Stimulated activated CD8-positive, alpha-beta memory T cell treated with anti-CD3 and anti-CD28 coated beads, Interleukin-4, amount 100 ng/mL, for 24 hours (primary cell): ENCODE results near the gene VPS29.
"Not testable (repeated sequence)": the region's sequence is repeated elsewhere in the genome, so short reads cannot be mapped to it uniquely, and the experiment has no call there.

Experiments used
- DNase-seq: peaks from one replicate; pipeline ENCODE4 v3.0.0-alpha.2; 2020; ENCODE audit warnings: low read depth

Gene VPS29

GRCh38 chr12:110501752-110502738 is at the start of gene VPS29, which contains the start of gene RAD9B:
VPS29 (minus strand) TSS chr12:110502111; CDS start chr12:110502051, 60 bp downstream.
RAD9B (plus strand) TSS chr12:110502331; CDS start chr12:110502338, 7 bp downstream.
- DNase-seq = peak; percentile 98

- DNase-seq = no peak
Measured at GRCh38 chr12:110550981-110551380, 49.1 kb upstream of the VPS29 start.

- no peak for DNase-seq
Measured at GRCh38 chr12:110549716-110550115, 47.8 kb upstream of the VPS29 start.

GRCh38 chr12:110548678-110549077 is 46.8 kb upstream of the VPS29 start:
- DNase-seq = no peak

GRCh38 chr12:110547090-110547489 is 45.2 kb upstream of the VPS29 start:
- DNase-seq = no peak

GRCh38 chr12:110546339-110546738 is 44.4 kb upstream of the VPS29 start:
- no peak for DNase-seq

GRCh38 chr12:110545812-110546211 is 43.9 kb upstream of the VPS29 start:
- DNase-seq = no peak

GRCh38 chr12:110545259-110545658 is 43.3 kb upstream of the VPS29 start:
- not testable (repeated sequence) for DNase-seq

GRCh38 chr12:110543965-110544364 is 42.1 kb upstream of the VPS29 start:
- no peak for DNase-seq

- no peak for DNase-seq
Measured at GRCh38 chr12:110543252-110543959, 41.5 kb upstream of the VPS29 start.

GRCh38 chr12:110540048-110540447 is 38.1 kb upstream of the VPS29 start:
- DNase-seq = no peak

- no peak for DNase-seq
Measured at GRCh38 chr12:110538869-110539622, 37.1 kb upstream of the VPS29 start.

GRCh38 chr12:110537605-110538409 is 35.9 kb upstream of the VPS29 start:
- DNase-seq = no peak

GRCh38 chr12:110536834-110537604 is 35.1 kb upstream of the VPS29 start:
- no peak for DNase-seq

- DNase-seq = no peak
Measured at GRCh38 chr12:110534811-110535210, 32.9 kb upstream of the VPS29 start.

- DNase-seq = no peak
Measured at GRCh38 chr12:110533607-110534006, 31.7 kb upstream of the VPS29 start.

- DNase-seq = no peak
Measured at GRCh38 chr12:110532644-110533043, 30.7 kb upstream of the VPS29 start.

- no peak for DNase-seq
Measured at GRCh38 chr12:110531741-110532333, 29.9 kb upstream of the VPS29 start.

GRCh38 chr12:110530511-110530910 is 28.6 kb upstream of the VPS29 start:
- DNase-seq = no peak

GRCh38 chr12:110528277-110528839 is 26.4 kb upstream of the VPS29 start:
- no peak for DNase-seq
